ENCODE results near the gene KANSL1L.
"Not testable (repeated sequence)": the region's sequence is repeated elsewhere in the genome, so short reads cannot be mapped to it uniquely, and the experiment has no call there.

KANSL1L gene
- total RNA-seq: 6.7 to 26.9 (median 12.8) reads per million in 17 experiments

GRCh38 chr2:210171309-210172218 lies at the start of gene KANSL1L:
Gene KANSL1L, minus strand, starts transcription at chr2:210171409. Its CDS starts 16,827 bp downstream, at chr2:210154582.
- DNase-seq: peak; percentile 97 to 100 (median 99)

- DNase-seq: no peak
Measured at GRCh38 chr2:210215120-210215519, 43.9 kb upstream of the KANSL1L start.

- DNase-seq: no peak
Measured at GRCh38 chr2:210210185-210210584, 39.0 kb upstream of the KANSL1L start.

GRCh38 chr2:210207929-210208328 lies 36.7 kb upstream of the KANSL1L start:
- no peak for DNase-seq

- DNase-seq: no peak
Measured at GRCh38 chr2:210203558-210203957, 32.3 kb upstream of the KANSL1L start.

- no peak for DNase-seq
Measured at GRCh38 chr2:210203147-210203546, 31.9 kb upstream of the KANSL1L start.

GRCh38 chr2:210199854-210200253 lies 28.6 kb upstream of the KANSL1L start:
- DNase-seq: no peak

GRCh38 chr2:210199186-210199765 lies 28.1 kb upstream of the KANSL1L start:
- peak; percentile 3 to 61 (median 36) for DNase-seq

GRCh38 chr2:210198326-210198725 lies 27.1 kb upstream of the KANSL1L start:
- DNase-seq: no peak

- no peak for DNase-seq
Measured at GRCh38 chr2:210197720-210198119, 26.5 kb upstream of the KANSL1L start.

GRCh38 chr2:210195101-210195852 lies 24.1 kb upstream of the KANSL1L start:
- DNase-seq: peak; percentile 27 to 78 (median 50)

- DNase-seq: no peak
Measured at GRCh38 chr2:210190345-210190744, 19.1 kb upstream of the KANSL1L start.

- DNase-seq: no peak
Measured at GRCh38 chr2:210189452-210190138, 18.4 kb upstream of the KANSL1L start.

- no peak for DNase-seq
Measured at GRCh38 chr2:210188755-210189154, 17.5 kb upstream of the KANSL1L start.

- DNase-seq: no peak
Measured at GRCh38 chr2:210188190-210188589, 17.0 kb upstream of the KANSL1L start.

GRCh38 chr2:210183936-210184335 lies 12.7 kb upstream of the KANSL1L start:
- DNase-seq: not testable (repeated sequence)

- DNase-seq: not testable (repeated sequence)
Measured at GRCh38 chr2:210181606-210182088, 10.4 kb upstream of the KANSL1L start.

- DNase-seq: not testable (repeated sequence)
Measured at GRCh38 chr2:210181033-210181605, 9.9 kb upstream of the KANSL1L start.

- no peak for DNase-seq
Measured at GRCh38 chr2:210180477-210180876, 9.3 kb upstream of the KANSL1L start.

- DNase-seq: no peak
Measured at GRCh38 chr2:210179351-210179990, 8.3 kb upstream of the KANSL1L start.

GRCh38 chr2:210177769-210178168 lies 6.6 kb upstream of the KANSL1L start:
- no peak for DNase-seq

Measured in suppressor macrophage (primary cell).